CD14-positive monocyte (primary cell): ENCODE measurements around the gene SEM1. TPM values are rescaled to one million over a fixed set of nuclear protein-coding genes. Genes with fewer than 3 reads are reported as not detected.

Experiments
- DNase-seq, 3 donors: peaks; one replicate each; pipeline ENCODE4 v3.0.0-alpha.2; 2011 to 2022
- H2AFZ ChIP-seq: 2 replicates; pipeline ENCODE4 v1.6.0; 2012; ENCODE audit warnings: mild to moderate bottlenecking, low read depth, low read length, inconsistent platforms; ENCODE audit not compliant: insufficient read depth, poor library complexity, severe bottlenecking
- H3K27ac ChIP-seq, 2 donors: 1 replicate in 1 of 2; 2 replicates in 1 of 2; pipeline ENCODE4 v1.5.1; 2012 to 2013; ENCODE audit warnings: low read length in 2 of 2, control low read depth in 1 of 2, inconsistent platforms in 1 of 2, low read depth in 1 of 2, mild to moderate bottlenecking in 1 of 2
- H3K27me3 ChIP-seq, 2 donors: one replicate each; pipeline versions ENCODE4 v1.6.0 to v1.6.1; 2011 to 2013; ENCODE audit warnings: low read length in 2 of 2; ENCODE audit not compliant: control insufficient read depth in 2 of 2, insufficient read depth in 2 of 2
- H3K36me3 ChIP-seq, 2 donors: replicated peaks in 1 of 2; 1 replicate in 1 of 2; 2 replicates in 1 of 2; pipeline versions ENCODE4 v1.5.1 to v1.6.1; 2012 to 2013; ENCODE audit warnings: low read length in 2 of 2, control low read depth in 1 of 2, inconsistent platforms in 1 of 2, mild to moderate bottlenecking in 1 of 2; ENCODE audit not compliant: insufficient read depth in 2 of 2, control insufficient read depth in 1 of 2
- H3K4me1 ChIP-seq, 2 donors: 1 replicate in 1 of 2; 2 replicates in 1 of 2; pipeline versions ENCODE4 v1.5.1 to v1.6.1; 2012 to 2013; ENCODE audit warnings: low read length in 2 of 2, control low read depth in 1 of 2, inconsistent platforms in 1 of 2, mild to moderate bottlenecking in 1 of 2, moderate library complexity in 1 of 2; ENCODE audit not compliant: insufficient read depth in 2 of 2, control insufficient read depth in 1 of 2
- H3K4me2 ChIP-seq: replicated peaks from 2 replicates; pipeline ENCODE3; 2012; ENCODE audit warnings: low read length, moderate library complexity, mild to moderate bottlenecking; ENCODE audit not compliant: poor library complexity, severe bottlenecking; ENCODE audit errors: extremely low read depth
- H3K4me3 ChIP-seq, 3 experiments: fragments of 200-600 bp in 1 of 3; sonication (generic) in 1 of 3; replicated peaks in 1 of 3; 1 replicate in 2 of 3; 2 replicates in 1 of 3; pipeline ENCODE4 v1.5.1; 2011 to 2013; ENCODE audit warnings: low read length in 3 of 3, mild to moderate bottlenecking in 3 of 3, control low read depth in 2 of 3, low read depth in 2 of 3, inconsistent platforms in 1 of 3, moderate library complexity in 1 of 3
- H3K79me2 ChIP-seq: 2 replicates; pipeline ENCODE4 v1.6.0; 2012; ENCODE audit warnings: mild to moderate bottlenecking, control low read depth, inconsistent platforms, low read length, moderate library complexity; ENCODE audit not compliant: insufficient read depth
- H3K9ac ChIP-seq: 2 replicates; pipeline ENCODE4 v1.6.0; 2017; ENCODE audit warnings: low read length, mild to moderate bottlenecking; ENCODE audit not compliant: insufficient read depth, poor library complexity, severe bottlenecking
- H3K9me3 ChIP-seq, 2 donors: replicated peaks in 1 of 2; 1 replicate in 1 of 2; 2 replicates in 1 of 2; pipeline versions ENCODE4 v1.5.1 to v1.6.1; 2012 to 2013; ENCODE audit warnings: low read length in 2 of 2, control low read depth in 1 of 2; ENCODE audit not compliant: control insufficient read depth in 1 of 2, insufficient read depth in 1 of 2
- H4K20me1 ChIP-seq: 2 replicates; pipeline ENCODE4 v1.6.0; 2012; ENCODE audit warnings: mild to moderate bottlenecking, low read length, control low read depth, moderate library complexity; ENCODE audit not compliant: insufficient read depth
- H3K27ac Mint-ChIP-seq, 7 donors: one replicate each; pipeline ENCODE4 v1.8.0; 2020; ENCODE audit warnings: mild to moderate bottlenecking in 7 of 7, mixed read lengths in 7 of 7, moderate library complexity in 6 of 7, inconsistent platforms in 2 of 7
- H3K27me3 Mint-ChIP-seq, 3 donors: one replicate each; pipeline ENCODE4 v1.8.0; 2021 to 2022; ENCODE audit warnings: low read depth in 3 of 3, mild to moderate bottlenecking in 3 of 3, mixed read lengths in 3 of 3, moderate library complexity in 3 of 3, inconsistent platforms in 1 of 3
- H3K36me3 Mint-ChIP-seq, 2 donors: one replicate each; pipeline ENCODE4 v1.8.0; 2020; ENCODE audit warnings: mixed read lengths in 2 of 2, inconsistent platforms in 1 of 2, mild to moderate bottlenecking in 1 of 2
- H3K4me1 Mint-ChIP-seq: one replicate; pipeline ENCODE4 v1.8.0; 2020; ENCODE audit warnings: mild to moderate bottlenecking, mixed read lengths
- H3K4me3 Mint-ChIP-seq, 2 donors: one replicate each; pipeline ENCODE4 v1.8.0; 2020; ENCODE audit warnings: mild to moderate bottlenecking in 2 of 2, mixed read lengths in 2 of 2, moderate library complexity in 1 of 2
- H3K9me3 Mint-ChIP-seq, 7 donors: one replicate each; pipeline ENCODE4 v1.8.0; 2020 to 2022; ENCODE audit warnings: mixed read lengths in 7 of 7, mild to moderate bottlenecking in 6 of 7, moderate library complexity in 6 of 7, inconsistent platforms in 2 of 7
- WGBS: methylation state at CpG from one replicate; pipeline ENCODE4 v1.1.5; 2013; ENCODE audit warnings: missing lambda C conversion rate; ENCODE audit not compliant: insufficient coverage; 5-methylcytosine and 5-hydroxymethylcytosine counted together
- intact Hi-C, 2 donors: fragments of 100-400 bp; cut with micrococcal nuclease; formaldehyde crosslinking; loops; one replicate each; pipeline versions ENCODE4 v1.15.0 to v1.15.1; 2023
- polyA plus RNA-seq, 3 donors: library from polyadenylated mRNA; depleted of rRNA in 1 of 3; unstranded in 2 of 3; stranded (reverse) in 1 of 3; fragments of 300-500 nt in 2 of 3; fragments of >200 nt in 1 of 3; fragmentation: Illumina TruSeq in 2 of 3; gene quantifications; 1 replicate in 2 of 3; 2 replicates in 1 of 3; pipeline ENCODE4 v1.2.3, GENCODE V29; 2012 to 2021
- TF ChIP-seq, protein P1 (sequence below): fragments of 200-600 bp; IDR thresholded peaks from one replicate; pipeline ENCODE4 v1.8.0; 2022; ENCODE audit warnings: antibody characterized with exemption, mild to moderate bottlenecking

Gene SEM1
- polyA plus RNA-seq, 3 donors, result 8.0 to 117 (median 98.1) TPM

DNA sequence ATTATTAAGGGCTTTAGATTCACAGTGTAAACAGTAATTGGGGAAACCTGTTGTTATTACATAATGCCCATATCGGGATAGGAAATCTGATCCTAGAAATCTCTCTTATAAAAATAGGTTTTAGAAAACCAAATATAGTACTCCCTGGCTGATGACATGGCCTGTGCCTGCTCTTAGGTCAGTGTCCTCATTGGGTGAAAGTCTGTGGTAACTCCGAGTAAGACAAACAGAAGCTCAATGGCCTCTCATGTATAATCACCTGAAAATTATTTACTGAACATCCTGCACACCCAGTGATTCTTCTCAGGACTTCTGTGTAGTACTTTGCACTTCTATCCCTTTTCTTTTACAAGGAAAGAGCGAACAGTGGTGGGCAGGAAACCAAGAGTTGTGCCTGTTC lies 37.8 kb downstream of the SEM1 start:
- H3K27ac Mint-ChIP-seq, result no peak overlapping the region
- no peak overlapping the region for H3K4me3 Mint-ChIP-seq
- Histone ChIP-seq H3K9ac (no peak overlapping the region), H3K36me3 (peaks cover 0 to 8% of the 10 kb centered on the region in 2 donors), H3K79me2 (no peaks in the 10 kb centered on the region), H3K4me1 (no peaks in the 10 kb centered on the region), H2AFZ (no peak overlapping the region), H3K9me3 (no peaks in the 10 kb centered on the region), H3K27me3 (no peaks in the 10 kb centered on the region), H4K20me1 (no peaks in the 10 kb centered on the region), H3K4me3 (no peak overlapping the region), H3K27ac (no peak overlapping the region), H3K4me2 (no peak overlapping the region)
- 100% methylated on average over 1 of the region's 3 CpGs for WGBS
- peaks cover 0 to 3% (median 0%) of the 10 kb centered on the region in 3 donors for H3K27me3 Mint-ChIP-seq
- no peak for DNase-seq
- TF ChIP-seq, protein P1, sequence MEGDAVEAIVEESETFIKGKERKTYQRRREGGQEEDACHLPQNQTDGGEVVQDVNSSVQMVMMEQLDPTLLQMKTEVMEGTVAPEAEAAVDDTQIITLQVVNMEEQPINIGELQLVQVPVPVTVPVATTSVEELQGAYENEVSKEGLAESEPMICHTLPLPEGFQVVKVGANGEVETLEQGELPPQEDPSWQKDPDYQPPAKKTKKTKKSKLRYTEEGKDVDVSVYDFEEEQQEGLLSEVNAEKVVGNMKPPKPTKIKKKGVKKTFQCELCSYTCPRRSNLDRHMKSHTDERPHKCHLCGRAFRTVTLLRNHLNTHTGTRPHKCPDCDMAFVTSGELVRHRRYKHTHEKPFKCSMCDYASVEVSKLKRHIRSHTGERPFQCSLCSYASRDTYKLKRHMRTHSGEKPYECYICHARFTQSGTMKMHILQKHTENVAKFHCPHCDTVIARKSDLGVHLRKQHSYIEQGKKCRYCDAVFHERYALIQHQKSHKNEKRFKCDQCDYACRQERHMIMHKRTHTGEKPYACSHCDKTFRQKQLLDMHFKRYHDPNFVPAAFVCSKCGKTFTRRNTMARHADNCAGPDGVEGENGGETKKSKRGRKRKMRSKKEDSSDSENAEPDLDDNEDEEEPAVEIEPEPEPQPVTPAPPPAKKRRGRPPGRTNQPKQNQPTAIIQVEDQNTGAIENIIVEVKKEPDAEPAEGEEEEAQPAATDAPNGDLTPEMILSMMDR, result no peak
- H3K4me1 Mint-ChIP-seq, result no peaks in the 10 kb centered on the region
- H3K9me3 Mint-ChIP-seq, result no peaks in the 10 kb centered on the region
- intact Hi-C loops, result no loop called here
- H3K36me3 Mint-ChIP-seq, result peaks cover 11% of the 10 kb centered on the region in 2 donors

DNA sequence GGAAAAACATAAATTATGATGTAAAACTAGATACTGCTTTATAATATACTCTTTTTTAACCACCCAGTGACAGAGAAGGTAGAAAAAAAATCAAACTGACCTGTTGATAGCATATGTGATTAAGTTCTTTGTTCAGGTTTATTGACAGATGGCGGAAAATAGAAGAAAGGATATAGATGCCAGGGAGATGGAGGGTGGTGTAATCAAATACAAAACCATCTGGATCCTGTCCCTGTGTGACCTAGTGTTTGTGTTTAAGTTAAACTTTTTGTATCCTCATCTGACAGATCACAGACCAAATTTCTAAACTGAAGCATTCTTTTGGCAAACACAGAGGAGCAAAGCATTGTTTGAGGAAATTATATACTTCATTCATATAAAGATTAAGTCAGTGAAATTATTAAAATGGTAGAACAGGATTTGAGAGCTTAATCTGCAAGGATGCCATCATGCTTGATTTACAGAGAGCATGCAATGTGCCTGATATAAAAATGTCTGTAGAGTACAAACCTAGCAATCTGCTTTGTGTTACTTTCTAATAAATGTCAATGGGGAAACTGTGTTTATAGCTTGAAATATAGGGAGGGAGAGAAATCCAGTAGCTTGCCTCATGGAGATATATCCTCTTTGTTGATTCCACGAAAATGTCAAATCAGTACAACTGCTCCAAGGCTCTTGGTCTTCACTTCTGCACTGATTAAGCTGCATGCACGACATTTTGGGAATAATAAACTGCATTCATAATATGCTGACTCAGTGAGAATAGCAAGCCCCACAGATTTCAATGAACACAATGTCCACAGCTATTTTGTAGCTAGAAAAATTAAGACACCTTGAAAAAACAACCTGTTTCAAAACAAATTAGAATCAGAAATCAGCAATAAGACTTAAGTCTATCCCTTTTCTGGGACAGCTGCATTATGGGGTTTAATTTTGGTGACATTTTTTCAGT lies 39.0 kb downstream of the SEM1 start:
- no peaks in the 10 kb centered on the region for H3K9me3 ChIP-seq
- no peak overlapping the region for H2AFZ ChIP-seq
- H3K9ac ChIP-seq, result no peak overlapping the region
- peaks cover 0 to 8% of the 10 kb centered on the region in 2 donors for H3K36me3 ChIP-seq
- Mint-ChIP-seq H3K4me3 (no peak overlapping the region), H3K27ac (peak overlapping the region in 1 of 7 donors; percentile 60), H3K4me1 (no peaks in the 10 kb centered on the region), H3K9me3 (no peaks in the 10 kb centered on the region), H3K27me3 (peaks cover 0 to 3% (median 0%) of the 10 kb centered on the region in 3 donors), H3K36me3 (peaks cover 11 to 15% of the 10 kb centered on the region in 2 donors)
- TF ChIP-seq, protein P1, result no peak
- H3K79me2 ChIP-seq, result no peaks in the 10 kb centered on the region
- intact Hi-C loops, result no loop called here
- no peaks in the 10 kb centered on the region for H3K27me3 ChIP-seq
- DNase-seq, result no peak
- no peak overlapping the region for H3K4me3 ChIP-seq
- no peak overlapping the region for H3K27ac ChIP-seq
- WGBS, result 100% methylated on average over 1 of the region's 3 CpGs
- H3K4me2 ChIP-seq, result no peak overlapping the region
- no peaks in the 10 kb centered on the region for H4K20me1 ChIP-seq
- H3K4me1 ChIP-seq, result no peaks in the 10 kb centered on the region
